Stimulated activated naive CD8-positive, alpha-beta T cell treated with anti-CD3 and anti-CD28 coated beads, Interleukin-15, Interleukin-2, amounts not matched to agents 100 U/mL and 50 U/mL, for 24 hours (primary cell): Measurements from ENCODE around the gene PKNOX2.

Experiments
- ATAC-seq: fragments of 150-1000 bp; cut with Tn5 transposase; one replicate; pipeline ENCODE4 v1.10.0; 2021
- DNase-seq: peaks from one replicate; pipeline ENCODE4 v3.0.0; 2021

The PKNOX2 gene

DNA sequence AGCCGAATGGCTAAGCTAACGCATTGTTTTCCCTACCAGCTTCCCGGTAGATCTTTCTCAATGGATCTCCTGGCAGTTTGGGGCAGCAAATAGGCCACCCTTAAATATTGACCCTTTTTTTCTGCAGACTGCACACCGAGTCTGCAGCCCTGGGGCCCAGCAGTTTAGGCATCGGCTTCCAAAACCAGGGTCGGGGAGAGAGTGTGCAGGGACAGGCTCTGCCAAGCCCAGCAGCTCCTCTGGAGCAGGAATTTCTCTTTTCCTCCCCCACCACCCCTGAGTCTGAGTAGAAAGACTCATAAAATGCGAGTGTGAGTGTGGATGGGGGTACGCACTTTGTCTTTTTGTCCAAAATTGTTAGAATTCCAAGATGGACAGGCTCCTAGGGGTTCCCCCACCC, 218.3 kb downstream of the PKNOX2 start:
- DNase-seq (no peak), ATAC-seq (no peak)

DNA sequence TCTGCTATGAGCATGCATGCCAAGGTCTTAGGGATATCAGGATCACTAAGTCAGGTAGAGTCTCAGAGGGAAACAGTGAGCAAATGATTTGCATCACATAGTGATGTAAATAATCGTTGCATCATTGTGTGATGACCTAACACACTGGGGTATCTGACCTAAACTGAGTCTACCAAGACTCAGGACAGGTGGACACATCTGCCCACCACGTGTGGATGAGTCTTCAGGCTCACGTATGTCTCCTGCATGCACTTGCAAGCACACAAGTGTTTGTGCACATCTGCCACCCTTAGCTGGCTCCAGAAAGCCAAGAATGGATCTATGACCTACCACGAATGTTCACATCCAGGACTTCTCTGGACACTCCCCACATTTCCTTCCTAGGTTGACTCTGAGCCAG, 220.3 kb downstream of the PKNOX2 start:
- ATAC-seq (no peak), DNase-seq (no peak)

DNA sequence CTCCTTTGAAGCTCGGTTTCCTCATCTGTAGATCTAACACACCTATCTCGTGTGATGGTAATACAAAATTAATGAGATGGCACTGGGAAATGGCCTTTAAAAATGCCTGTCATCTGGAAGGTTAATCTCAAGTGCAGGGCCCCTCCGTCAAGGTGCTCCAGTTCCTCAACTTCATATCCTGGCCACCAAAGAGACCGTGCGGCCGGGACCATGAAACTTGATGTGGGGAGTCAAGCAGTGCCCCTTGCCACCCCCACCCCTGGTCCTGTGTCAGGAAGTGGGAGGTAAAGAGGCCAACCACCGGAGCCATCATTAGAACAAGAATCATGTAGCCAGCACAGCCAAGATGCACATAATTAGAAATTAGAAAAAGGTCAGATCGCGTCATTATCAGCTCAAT, 223.3 kb downstream of the PKNOX2 start:
- ATAC-seq = no peak
- no peak for DNase-seq

DNA sequence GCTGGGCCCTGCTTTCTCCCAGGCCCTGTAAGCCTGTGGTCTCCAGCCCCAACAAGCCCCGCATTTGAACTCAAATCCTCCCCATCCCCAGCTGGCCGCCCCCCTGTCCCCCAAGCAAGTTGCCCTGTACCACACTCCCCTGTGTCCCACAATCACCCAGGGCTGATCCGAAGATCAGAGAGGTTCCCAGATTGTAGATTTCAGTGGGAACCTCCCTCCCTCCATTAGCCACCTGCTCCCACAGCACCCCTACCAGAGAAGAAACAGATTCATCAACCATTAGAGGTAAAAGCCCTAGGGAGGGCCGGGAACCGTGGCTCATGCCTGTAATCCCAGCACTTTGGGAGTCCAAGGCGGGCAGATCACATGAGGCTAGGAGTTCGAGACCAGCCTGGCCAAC, 224.1 kb downstream of the PKNOX2 start:
- ATAC-seq = no peak
- no peak for DNase-seq

DNA sequence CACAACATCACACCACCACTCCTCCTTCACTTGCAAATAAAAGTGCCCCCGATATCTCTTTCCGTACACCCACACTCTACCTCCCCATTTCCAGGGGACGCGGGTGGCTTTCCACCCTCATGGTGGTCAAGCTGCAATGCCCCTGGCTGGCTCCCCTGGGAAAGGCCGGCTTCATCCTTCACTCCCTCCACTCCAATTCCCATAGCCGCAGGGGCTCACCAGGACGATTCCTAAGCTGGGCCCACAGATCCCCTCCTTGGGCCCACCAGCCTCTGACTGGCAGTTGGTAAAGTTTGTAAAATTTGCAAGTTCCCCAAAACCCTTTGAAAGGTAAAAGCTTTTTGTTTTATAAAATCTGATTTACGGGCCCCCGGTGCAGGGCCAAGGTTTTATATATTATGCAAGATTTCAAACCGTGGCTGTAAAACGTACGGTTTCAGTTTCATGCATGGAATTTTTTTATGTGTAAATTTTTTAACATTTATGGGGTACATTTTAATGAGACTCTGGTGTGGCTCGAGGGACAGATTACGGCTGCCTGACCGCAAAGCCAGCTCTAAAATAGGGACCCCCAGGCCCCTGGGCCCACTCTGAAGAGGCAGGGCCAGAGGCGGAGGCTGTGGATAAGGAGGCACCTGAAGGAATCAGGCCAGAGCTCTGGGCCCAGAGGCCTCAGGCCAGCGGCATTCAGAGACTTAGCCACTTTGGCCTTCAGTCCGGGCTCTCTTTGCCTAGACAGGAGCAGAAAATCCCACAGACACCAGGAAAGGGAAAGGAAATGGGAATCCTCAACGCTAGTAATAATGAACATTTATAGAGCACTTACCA, 225.0 kb downstream of the PKNOX2 start:
- ATAC-seq = no peak
- DNase-seq = no peak

DNA sequence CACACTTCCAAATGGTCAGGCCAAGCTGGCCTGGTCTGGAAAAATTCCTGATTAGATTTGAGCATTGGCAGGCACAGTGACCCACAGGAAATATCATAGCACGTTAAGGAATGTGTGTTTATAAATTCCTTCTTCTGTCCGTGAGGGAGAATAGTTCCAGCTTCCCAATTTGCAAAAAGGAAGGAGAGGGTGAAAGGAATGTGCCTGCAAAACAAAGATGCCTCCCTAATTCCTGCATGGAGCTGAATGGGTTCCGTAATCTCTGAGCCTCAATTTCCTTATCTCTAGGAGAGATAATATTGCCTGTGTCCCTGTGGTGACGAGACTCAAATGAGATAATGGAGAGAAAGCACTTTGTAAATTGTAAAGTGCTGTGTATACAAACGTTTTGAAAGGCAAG, 226.4 kb downstream of the PKNOX2 start:
- DNase-seq (no peak), ATAC-seq (no peak)

DNA sequence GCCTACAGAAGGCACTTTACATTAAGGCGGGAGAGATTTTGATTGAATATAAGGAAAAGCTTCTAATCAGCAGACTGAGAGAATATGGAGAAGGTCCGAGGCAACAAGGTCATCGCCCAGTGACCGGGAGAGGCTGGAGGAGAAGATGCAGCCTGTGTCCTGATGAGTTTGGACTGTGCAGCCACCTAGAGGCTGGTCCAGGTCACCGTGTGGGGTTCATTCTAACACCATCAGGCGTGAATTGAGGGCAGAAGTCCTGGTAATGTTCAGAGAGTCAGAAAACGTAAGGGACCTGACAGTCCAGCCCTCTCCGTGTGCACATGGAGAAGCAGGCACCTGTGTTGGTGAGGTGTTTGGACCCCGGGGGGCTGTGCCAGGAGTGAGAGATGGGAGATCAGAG, 228.8 kb downstream of the PKNOX2 start:
- no peak for DNase-seq
- ATAC-seq = no peak

DNA sequence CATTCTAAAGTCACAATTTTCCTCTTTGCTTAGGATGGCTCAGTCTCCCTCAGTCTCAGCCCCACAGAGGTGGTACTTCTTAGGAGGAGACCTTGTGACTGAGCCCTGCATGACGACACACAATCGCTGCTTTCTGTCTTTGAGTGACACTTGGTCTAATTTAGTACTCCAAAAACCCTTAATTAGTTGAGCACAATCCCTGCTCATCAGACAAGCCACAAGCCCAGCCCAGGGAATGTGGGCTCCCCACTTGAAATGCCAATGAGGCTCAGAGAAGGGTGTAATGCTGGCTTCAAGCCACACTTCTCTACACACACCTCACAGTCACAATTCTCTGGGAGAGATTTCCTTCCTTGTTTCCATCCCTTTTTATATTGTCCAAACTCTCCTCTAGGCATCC, 229.7 kb downstream of the PKNOX2 start:
- DNase-seq = no peak

DNA sequence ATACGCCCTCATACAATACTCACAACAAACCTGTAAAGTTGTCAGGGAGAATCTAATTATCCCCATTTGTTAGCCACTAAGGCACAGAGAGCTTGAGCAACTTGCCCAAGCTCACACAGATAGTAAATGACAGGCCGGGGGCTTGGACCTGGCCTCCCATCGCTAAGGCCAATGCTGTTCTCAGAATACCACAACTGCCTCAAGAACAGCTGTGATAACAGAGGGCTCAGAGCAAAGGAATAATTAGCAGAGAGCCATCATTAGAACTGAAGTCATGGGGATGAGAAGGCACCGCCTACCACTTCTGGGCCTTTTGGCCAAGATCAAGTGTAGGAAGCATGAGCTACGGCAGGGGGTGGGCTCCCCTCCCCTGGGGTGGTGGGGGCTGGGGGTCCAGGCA, 232.9 kb downstream of the PKNOX2 start:
- ATAC-seq = no peak
- DNase-seq = no peak

More for the DNA sequence above, 229.7 kb downstream of the PKNOX2 start:
- no peak for ATAC-seq

DNA sequence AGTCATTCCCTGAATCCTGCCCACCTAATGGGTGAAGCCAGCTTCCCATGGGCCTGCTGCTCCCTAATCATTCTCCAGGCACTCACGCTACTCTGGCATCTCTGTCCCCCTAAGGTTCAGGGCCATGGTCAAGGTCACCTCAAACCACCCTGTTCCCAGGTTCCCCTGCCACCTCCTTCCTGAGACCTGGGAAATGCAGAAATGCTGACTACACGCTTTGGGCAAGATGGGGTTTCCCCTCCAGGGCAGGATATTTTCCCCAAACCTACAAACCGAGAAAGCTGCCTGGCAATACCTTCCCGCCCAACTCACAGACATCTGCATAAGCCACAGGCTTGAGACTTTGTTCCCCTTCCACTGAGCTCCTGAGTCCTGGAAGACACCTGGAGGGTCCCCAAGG, 233.9 kb downstream of the PKNOX2 start:
- DNase-seq = no peak
- no peak for ATAC-seq

DNA sequence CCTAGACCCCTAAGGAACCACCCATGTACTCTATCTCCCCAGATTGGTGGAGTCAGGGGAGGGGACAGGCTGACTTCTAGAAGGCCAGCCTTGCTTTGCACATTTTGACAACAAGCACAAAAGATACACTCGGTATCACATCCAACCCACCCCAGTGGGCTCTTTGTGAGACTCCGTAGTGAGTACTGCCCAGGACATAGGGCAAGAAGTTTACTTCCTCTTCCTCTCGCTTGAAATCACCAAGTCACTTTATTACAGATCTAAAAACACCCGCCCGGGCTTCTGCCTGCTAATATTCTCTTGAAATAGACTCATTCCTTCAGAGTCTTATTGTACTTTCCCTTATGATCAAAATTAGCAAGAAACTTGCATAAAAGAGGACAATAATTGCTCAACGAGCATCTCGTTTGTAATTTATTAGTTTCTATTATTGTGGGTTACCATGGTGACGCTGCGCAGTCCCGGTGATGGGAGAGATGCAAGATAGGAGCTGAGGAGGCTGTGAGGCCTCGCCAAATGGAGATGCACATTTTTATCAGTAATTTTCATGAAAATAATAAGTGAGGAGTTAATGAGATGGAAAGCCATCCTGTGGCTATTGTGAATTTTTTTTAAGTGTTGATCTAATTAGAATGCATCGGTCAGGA, 234.6 kb downstream of the PKNOX2 start:
- DNase-seq (no peak), ATAC-seq (no peak)

DNA sequence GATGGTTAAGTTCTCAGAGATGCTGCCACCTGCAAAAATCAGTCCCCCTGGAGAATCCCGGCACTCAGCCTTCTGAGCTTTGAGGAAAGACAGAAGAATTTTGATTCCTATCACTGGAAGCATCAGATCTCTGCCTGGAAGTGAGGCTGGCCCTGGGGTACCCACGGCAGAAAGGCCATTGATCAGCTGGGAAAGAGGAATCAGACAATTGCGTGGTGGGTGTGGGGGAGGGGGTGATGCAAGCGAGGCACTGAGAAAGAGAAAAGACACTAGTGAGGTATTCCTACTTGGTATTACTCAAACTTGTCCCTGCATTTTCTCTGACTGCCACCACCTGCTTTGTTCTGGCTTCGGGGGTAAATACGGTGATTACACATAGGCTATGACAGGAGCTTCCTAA, 235.4 kb downstream of the PKNOX2 start:
- DNase-seq = no peak
- no peak for ATAC-seq

DNA sequence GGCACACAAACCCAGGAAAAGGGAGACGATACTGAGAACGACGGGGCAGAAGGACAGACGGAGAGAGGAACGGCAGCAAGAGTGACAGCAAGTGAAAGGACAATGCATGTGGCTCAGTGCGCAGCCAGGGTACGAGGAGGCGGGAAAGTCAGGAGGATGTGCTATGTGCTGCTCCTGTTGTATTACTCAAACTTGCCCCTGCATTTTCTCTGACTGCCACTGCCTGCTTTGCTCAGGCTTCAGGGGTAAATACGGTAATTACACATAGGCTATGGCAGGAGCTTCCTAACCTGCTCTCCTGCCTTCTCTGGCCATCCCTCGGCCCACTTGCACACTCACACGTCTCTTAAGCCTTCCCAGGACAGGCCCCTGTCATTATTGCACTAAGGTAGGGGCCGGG, 236.7 kb downstream of the PKNOX2 start:
- no peak for ATAC-seq
- no peak for DNase-seq

DNA sequence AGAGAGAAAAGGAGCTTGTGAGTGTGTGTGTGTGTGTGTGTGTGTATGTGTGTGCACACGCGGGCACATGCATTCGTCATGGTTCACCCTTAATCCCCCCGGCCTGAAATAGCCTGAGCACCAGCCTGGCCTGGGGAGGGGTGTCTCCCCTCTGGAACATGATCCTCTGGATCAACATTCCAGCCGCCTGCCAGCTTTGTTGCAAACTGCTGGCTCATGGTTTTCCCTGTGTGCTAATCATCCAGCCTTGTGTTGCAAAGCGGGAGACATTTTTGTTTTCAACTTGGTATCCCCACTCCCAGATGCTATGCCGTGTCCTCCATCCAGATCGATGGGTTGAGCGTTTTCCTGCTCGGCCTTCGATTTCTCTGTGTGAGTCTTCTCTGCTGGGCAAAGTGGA, 237.2 kb downstream of the PKNOX2 start:
- DNase-seq = no peak
- ATAC-seq = no peak

DNA sequence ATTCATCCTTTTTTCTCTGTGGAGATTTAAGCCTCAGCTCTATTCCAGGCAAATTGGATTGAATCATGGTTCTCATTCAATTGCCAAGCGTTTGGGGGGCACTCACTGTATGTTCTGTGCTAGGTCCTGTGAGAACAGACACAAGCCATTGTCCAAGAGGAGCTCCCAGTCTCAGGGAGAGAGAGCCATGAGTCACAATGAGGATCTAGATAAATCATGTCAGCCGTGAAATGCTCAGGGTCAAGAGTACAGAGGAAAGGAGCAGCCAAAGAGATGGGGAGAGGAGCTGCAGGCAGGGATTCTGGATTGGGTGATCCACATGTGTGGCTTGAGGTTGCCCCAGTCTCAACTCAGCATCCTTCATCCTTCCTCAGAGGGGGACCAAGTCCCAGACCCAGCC, 237.9 kb downstream of the PKNOX2 start:
- no peak for ATAC-seq
- no peak for DNase-seq

DNA sequence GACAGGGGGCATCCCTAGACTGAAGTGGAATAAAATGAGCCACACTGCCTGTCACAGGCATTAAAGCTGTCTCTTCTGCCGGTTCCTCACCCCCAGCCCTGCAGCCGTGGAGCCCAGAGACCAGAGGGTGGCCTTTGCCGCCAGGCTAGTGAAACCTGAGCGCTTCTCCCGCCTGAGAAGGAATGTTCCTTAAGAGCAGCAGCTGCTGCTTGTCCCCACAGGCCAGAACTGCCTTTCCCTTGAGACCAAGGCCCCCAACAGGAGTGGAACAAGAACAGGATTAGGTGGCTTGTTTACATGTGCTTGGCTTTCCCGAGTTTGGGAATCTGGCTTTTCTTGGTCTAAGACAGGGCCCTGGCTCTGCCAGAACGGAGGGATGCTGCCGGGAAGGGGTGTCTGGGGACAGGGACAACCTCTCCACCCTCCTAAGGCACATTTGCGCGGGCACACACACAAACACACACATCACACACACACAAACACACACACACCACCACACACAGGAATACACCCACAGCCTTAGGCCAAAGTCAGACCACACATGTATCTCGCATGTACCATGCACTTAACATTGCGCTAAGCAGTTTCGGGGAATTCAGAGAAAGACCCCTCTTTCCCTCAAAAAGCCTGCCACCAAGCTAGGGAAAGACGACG, 239.7 kb downstream of the PKNOX2 start:
- DNase-seq (no peak), ATAC-seq (no peak)

DNA sequence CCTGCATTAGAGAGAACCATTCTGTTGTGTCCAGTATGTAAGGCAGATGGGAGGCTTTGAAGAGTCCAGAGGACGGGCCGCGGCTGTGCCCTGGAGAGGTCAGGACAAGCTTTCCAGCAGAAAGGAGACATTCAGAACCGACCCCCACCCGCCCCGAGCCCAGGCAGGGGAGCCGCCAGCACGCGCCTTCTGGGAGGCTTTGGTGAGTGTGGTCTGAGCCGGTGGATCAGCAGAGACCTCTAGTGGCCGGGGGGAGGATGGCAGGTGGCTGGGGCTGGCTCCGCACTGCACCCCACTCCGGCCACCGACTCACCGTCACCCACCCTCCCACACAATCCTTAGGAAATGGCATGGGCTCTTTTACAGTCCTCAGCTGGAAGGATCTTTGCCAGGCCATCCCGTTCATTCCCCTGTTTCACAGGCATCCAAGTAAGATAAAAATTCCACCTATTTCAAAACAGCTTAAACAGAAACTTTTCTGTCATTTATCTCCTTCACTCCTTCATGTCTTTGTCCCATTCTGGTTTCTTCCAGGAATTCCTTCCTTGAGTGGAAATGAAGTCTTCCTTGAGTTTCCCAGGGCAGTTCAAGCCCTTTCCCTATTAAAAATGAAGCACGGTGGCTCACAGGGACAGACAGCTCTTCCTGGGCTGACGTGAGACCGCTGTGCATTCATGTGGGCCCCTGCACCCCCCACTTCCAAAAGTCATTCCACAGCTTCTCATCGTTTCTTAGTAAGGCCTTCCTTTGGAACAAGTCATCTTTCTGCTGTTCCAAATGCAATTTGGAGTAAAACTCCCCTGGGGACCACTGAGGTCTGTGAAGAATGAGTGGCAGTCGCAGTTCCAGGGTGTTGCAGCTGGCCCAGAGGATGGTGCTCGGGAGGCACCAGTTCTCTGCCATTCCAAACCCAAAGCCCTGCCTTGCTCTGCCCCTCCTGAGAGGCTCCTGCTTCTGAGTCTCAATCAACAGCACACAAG, 240.6 kb downstream of the PKNOX2 start:
- peak; percentile 80 for DNase-seq
- peak; percentile 82 for ATAC-seq

DNA sequence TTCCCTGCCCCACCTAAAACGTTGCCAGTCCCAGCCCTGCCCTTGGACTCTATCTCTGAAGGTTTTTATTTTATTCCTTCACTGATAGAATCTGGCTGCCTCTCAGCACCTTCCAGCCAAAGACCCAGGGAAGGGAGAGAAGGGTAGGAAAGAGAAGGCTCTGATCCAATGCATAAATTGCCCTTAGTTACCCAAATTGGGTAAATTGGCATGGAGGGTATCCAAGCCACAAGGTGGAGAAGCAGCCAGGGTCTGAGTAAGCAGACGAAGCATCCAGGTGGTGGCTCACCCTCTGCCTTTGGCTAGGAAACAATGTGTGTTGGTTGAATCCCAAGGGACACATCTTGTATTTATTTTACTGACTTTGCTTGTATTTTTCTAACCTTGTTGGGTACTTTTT, 242.5 kb downstream of the PKNOX2 start:
- DNase-seq = no peak
- no peak for ATAC-seq

DNA sequence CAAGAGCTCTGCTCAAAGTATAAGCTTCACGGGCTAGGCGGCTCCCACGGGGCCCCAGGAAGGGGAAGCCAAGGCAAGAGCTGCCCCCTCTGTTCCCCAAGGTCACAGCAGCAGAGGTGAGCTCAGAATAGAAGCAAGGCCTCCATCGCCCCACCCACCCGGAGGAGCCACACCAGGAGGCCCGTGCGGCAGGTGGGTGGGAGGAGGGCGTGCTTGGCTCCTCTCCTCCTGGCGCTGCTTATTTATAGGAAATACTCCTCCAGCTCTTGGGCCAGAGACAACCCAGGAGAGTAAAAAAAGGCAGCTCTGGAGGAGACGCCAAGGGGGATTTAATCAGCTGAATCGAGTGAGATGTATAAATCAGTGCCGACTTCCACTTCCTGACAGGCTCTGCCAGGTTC, 243.8 kb downstream of the PKNOX2 start:
- ATAC-seq (no peak), DNase-seq (no peak)

DNA sequence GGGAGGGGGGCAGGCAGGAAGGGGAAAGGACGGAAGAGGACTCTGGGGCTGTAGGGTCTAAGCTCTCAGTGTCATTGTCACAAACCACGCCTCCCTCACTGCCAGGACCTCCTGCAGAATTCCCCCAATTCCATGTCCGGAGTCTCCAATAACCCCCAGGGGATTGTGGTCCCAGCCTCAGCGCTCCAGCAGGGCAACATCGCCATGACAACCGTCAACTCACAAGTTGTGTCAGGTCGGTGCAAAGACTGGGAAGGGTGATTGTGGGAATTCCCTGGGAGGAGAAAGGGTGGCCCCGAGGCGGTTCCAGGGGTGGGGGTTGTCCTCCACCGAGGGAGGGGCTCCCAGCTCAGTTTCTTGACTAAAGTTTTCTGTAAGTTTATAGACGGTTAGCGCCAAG, 245.5 kb downstream of the PKNOX2 start:
- ATAC-seq = no peak
- DNase-seq = no peak

DNA sequence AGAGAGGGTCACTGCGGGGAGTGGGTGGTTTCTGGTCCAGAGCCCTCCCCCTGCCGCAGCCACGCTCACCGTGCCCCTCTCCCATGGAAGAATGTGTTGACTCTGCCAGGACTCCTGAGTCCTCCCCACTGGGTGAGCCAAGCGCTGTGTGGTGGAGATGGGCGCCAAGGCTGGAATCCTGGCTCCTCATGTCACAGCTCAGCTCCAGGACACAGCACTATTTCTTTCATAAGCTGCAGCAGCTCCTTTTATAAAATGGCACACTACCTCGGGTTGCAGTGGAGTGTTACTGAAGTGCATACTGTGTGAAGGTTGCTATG, 247.6 kb downstream of the PKNOX2 start:
- ATAC-seq = no peak
- DNase-seq = no peak

DNA sequence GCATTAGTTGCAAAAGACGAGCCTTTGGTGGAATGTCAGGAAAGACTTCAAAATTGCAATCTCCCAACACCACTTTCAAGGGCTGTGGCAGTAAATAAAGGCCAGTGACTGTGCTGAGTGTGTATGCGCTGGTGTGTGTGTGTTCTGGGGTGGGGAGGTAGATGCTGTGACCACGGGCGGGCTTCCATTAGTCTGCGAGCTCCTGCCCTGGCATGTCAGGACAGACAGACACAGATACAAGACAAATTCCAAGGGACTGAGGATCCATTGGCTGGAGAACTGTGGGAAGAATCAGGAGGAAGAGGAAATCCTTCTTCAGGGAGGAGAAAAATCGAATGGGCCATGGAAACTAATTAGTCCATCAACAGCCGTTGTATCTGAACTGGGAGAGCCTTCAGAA, 248.0 kb downstream of the PKNOX2 start:
- no peak for ATAC-seq
- DNase-seq = no peak

DNA sequence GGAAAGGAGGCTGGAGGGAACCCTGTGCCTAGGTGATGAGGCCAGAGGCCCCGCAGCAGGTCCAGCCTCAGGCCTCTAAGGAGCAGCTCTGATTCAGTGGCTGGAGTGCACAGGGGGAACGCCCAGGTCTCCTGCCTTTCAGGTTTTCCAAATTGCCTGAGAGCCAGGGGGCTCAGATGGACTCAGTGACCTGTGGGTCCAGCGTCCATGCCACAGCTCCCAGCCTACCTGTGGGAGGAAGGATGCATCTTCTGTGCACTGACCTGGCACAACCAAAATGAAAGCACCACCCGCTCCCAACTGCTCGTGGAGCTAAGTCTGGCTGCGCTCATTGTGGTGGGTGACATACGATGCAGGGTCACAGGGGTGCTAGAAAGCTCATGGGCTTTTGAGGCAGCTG, 248.7 kb downstream of the PKNOX2 start:
- no peak for ATAC-seq
- DNase-seq = no peak
